Upper lobe of left lung (tissue), 6 donors: Measurements from ENCODE around the gene GATA1. TPM values are rescaled to one million over a fixed set of nuclear protein-coding genes. Genes with fewer than 3 reads are reported as not detected.

Experiments
- ATAC-seq, 2 donors: fragments of 200-7000 bp; cut with Tn5 transposase; one replicate each; pipeline ENCODE4 v1.9.1; 2022; ENCODE audit warnings: mild to moderate bottlenecking in 2 of 2, moderate library complexity in 2 of 2; ENCODE audit not compliant: low FRiP score in 2 of 2
- DNase-seq, 2 donors: peaks; one replicate each; pipeline ENCODE4 v3.0.0-alpha.2; 2019 to 2020
- H3K27ac ChIP-seq, 4 donors: fragments of 200-600 bp; sonication (generic); one replicate each; pipeline ENCODE4 v1.5.1; 2016 to 2019
- H3K27me3 ChIP-seq, 4 donors: fragments of 200-600 bp; sonication (generic); one replicate each; pipeline ENCODE4 v1.5.1; 2017 to 2019
- H3K36me3 ChIP-seq, 4 donors: fragments of 200-600 bp; sonication (generic); one replicate each; pipeline ENCODE4 v1.5.1; 2016 to 2019
- H3K4me1 ChIP-seq, 4 donors: fragments of 200-600 bp; sonication (generic); one replicate each; pipeline ENCODE4 v1.5.1; 2018 to 2019
- H3K4me3 ChIP-seq, 4 donors: fragments of 200-600 bp; sonication (generic); one replicate each; pipeline ENCODE4 v1.5.1; 2017 to 2019; ENCODE audit warnings: mild to moderate bottlenecking in 2 of 4, moderate library complexity in 1 of 4
- H3K9me3 ChIP-seq, 4 donors: fragments of 200-600 bp; sonication (generic); one replicate each; pipeline ENCODE4 v1.5.1; 2018 to 2019
- EP300 ChIP-seq, 4 donors: sonication (generic); formaldehyde crosslinking; IDR thresholded peaks; one replicate each; pipeline ENCODE4 v1.5.1; 2017; ENCODE audit warnings: antibody characterized with exemption in 4 of 4, control low read depth in 2 of 4
- POLR2A ChIP-seq, 4 donors: fragments of 450-650 bp; IDR thresholded peaks; one replicate each; pipeline ENCODE4 v1.5.1; 2016 to 2017; ENCODE audit warnings: antibody characterized with exemption in 4 of 4, mild to moderate bottlenecking in 2 of 4
- POLR2AphosphoS5 ChIP-seq, 2 donors: sonication (generic); formaldehyde crosslinking; IDR thresholded peaks; one replicate each; pipeline ENCODE4 v1.5.1; 2017; ENCODE audit warnings: antibody characterized with exemption in 2 of 2
- WGBS, 2 donors: methylation state at CpG; one replicate each; pipeline ENCODE4 v1.1.5; 2017 to 2018; 5-methylcytosine and 5-hydroxymethylcytosine counted together
- total RNA-seq, 6 donors: library from RNA; depleted of rRNA in 4 of 6; stranded (reverse); fragments of >200 nt in 4 of 6; gene quantifications; one replicate each; pipeline versions ENCODE4 v1.1.0 to v1.2.1, GENCODE V29; 2016 to 2021
- TF ChIP-seq, protein P1 (sequence below), 6 experiments: fragments of 450-650 bp in 4 of 6; fragments of 200-600 bp in 2 of 6; sonication (generic) in 2 of 6; IDR thresholded peaks; one replicate each; pipeline ENCODE4 v1.5.1; 2016 to 2019; ENCODE audit warnings: antibody characterized with exemption in 6 of 6
- donor health status: DM: no; HTN: no; CAD: no; lungs with moderate emphysema.
- donor health status: DM: no; HTN: yes; CAD: no; lungs with severe emphysema.

GATA1 gene
- total RNA-seq, 6 donors from 2014 or later: 0.49 to 3.1 (median 1.6) TPM; not detected in 1

DNA sequence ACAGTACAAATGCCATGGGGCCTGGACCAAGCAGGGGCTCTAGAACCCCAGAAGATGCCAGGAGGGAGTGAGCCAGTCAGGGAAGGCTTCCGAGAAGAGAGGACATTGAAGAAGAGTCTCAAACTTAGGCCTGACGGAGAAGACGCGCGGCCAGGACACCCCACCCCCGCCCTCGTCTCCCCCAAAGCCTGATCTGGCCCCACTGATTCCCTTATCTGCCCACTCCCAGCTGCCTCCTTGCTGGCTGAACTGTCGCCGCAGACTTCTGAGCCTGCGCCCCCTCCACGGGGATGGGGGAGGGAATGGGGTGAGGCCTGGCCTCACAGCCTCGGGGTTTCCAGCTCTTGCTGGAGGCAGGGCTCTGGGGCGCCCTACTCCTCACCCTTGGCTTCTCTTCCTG lies 3.6 kb upstream of the GATA1 start:
- no peaks in the 10 kb centered on the region for H3K9me3 ChIP-seq
- H3K27me3 ChIP-seq: no peaks in the 10 kb centered on the region
- TF ChIP-seq POLR2AphosphoS5 (IDR thresholded peaks at IDR 0.05): no peak
- TF ChIP-seq, protein P1, sequence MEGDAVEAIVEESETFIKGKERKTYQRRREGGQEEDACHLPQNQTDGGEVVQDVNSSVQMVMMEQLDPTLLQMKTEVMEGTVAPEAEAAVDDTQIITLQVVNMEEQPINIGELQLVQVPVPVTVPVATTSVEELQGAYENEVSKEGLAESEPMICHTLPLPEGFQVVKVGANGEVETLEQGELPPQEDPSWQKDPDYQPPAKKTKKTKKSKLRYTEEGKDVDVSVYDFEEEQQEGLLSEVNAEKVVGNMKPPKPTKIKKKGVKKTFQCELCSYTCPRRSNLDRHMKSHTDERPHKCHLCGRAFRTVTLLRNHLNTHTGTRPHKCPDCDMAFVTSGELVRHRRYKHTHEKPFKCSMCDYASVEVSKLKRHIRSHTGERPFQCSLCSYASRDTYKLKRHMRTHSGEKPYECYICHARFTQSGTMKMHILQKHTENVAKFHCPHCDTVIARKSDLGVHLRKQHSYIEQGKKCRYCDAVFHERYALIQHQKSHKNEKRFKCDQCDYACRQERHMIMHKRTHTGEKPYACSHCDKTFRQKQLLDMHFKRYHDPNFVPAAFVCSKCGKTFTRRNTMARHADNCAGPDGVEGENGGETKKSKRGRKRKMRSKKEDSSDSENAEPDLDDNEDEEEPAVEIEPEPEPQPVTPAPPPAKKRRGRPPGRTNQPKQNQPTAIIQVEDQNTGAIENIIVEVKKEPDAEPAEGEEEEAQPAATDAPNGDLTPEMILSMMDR (IDR thresholded peaks at IDR 0.05): no peak
- TF ChIP-seq POLR2A (IDR thresholded peaks at IDR 0.05): no peak
- no peak for TF ChIP-seq EP300 (IDR thresholded peaks at IDR 0.05)
- 73 to 100% methylated on average over 4 to 8 of the region's 13 CpGs for WGBS, 2 donors
- no peak overlapping the region for H3K4me3 ChIP-seq
- H3K36me3 ChIP-seq: no peaks in the 10 kb centered on the region
- H3K4me1 ChIP-seq: no peaks in the 10 kb centered on the region
- H3K27ac ChIP-seq: no peak overlapping the region
- ATAC-seq (no peak), DNase-seq (no peak)

DNA sequence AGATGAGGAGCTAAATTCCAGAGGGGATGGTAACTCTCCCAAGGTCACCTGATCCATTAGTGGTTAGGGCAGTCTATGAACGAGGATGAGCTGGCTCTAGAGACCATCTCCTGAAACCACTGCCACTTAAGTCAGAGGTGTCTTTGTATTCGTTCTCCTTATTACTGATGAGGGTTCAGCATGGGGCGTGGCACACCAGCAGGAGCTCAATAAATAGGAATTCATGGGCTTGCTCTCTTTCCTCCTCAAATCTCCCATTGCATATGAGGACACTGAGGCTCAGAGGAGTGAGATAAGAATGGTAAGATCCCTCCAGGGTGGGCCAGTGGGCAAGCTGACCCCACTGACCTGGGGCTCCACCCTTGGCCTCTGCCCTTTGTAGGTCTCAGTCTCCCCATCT lies 1.7 kb upstream of the GATA1 start:
- Histone ChIP-seq H3K4me1 (no peaks in the 10 kb centered on the region), H3K36me3 (no peaks in the 10 kb centered on the region), H3K27ac (no peak overlapping the region), H3K4me3 (no peak overlapping the region), H3K27me3 (no peaks in the 10 kb centered on the region), H3K9me3 (no peaks in the 10 kb centered on the region)
- ATAC-seq (no peak), DNase-seq (no peak)
- TF ChIP-seq EP300 (IDR thresholded peaks at IDR 0.05): no peak
- TF ChIP-seq, protein P1 (IDR thresholded peaks at IDR 0.05): no peak
- no peak for TF ChIP-seq POLR2AphosphoS5 (IDR thresholded peaks at IDR 0.05)
- TF ChIP-seq POLR2A (IDR thresholded peaks at IDR 0.05): no peak
- 54% methylated on average over 3 of the region's 3 CpGs; no CpG with 5 or more reads in 1 of the 2 donors for WGBS, 2 donors

DNA sequence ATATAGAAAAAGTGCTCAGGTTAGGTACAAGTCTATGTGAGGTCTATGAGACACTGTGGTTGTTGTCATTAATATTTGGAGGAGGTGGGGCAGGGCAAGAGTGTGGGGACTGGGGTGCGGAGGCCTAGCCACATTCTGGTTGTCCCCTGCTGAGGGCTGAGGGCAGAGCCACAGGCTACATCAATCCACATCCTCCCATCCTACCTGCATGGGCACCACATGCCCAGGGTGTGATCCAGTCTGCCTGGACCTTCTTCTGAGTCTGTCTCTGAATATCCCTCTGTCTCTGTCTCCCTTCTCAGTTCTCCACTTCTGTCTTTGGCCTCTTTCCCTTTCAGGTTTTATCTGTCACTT lies 1.2 kb upstream of the GATA1 start:
- Histone ChIP-seq H3K36me3 (no peaks in the 10 kb centered on the region), H3K4me3 (no peak overlapping the region), H3K27ac (no peak overlapping the region), H3K4me1 (no peaks in the 10 kb centered on the region), H3K9me3 (no peaks in the 10 kb centered on the region), H3K27me3 (no peaks in the 10 kb centered on the region)
- no peak for TF ChIP-seq POLR2AphosphoS5 (IDR thresholded peaks at IDR 0.05)
- TF ChIP-seq, protein P1 (IDR thresholded peaks at IDR 0.05): no peak
- no peak for TF ChIP-seq EP300 (IDR thresholded peaks at IDR 0.05)
- no peak for TF ChIP-seq POLR2A (IDR thresholded peaks at IDR 0.05)
- ATAC-seq: no peak
- DNase-seq: no peak
- 90% methylated on average over 1 of the region's 1 CpG; no CpG with 5 or more reads in 1 of the 2 donors for WGBS, 2 donors

DNA sequence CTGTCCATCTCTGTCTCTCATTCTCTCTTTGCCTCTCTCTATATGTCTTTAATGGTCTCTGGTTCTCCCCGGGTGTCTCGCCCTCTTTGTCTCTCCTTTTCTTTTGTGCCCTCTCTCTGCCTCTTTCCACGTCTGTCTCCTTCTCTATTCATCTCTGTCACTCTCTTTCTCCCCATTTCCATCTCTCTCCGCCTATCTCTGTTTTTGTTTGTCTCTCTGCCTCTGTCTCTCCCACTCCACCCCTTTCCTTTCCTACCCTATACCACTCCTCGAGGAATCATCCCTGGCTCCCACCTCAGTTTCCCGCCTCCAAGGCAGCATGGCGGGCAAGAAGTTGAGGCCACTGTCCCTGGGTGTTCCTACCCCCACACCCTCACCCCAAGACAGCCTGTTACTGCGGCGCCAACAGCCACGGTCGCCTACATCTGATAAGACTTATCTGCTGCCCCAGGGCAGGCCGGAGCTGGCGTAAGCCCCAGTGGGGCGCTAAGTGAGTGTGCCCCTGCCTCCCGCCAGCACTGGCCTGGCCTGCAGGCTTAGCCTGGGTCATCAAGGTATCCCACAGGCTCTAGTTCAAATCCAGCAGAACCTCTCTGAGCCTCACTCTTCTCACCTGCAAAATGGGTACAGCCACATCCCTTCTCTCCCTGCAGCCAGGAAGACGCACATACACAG lies 713 bp upstream of the GATA1 start:
- Histone ChIP-seq H3K36me3 (no peaks in the 10 kb centered on the region), H3K4me1 (no peaks in the 10 kb centered on the region), H3K4me3 (no peak overlapping the region), H3K27me3 (no peaks in the 10 kb centered on the region), H3K27ac (no peak overlapping the region), H3K9me3 (no peaks in the 10 kb centered on the region)
- TF ChIP-seq POLR2AphosphoS5 (IDR thresholded peaks at IDR 0.05) (no peak), EP300 (IDR thresholded peaks at IDR 0.05) (no peak), POLR2A (IDR thresholded peaks at IDR 0.05) (no peak)
- TF ChIP-seq, protein P1 (IDR thresholded peaks at IDR 0.05): no peak
- WGBS, 2 donors: 71 to 84% methylated on average over 7 to 16 of the region's 16 CpGs
- no peak for DNase-seq
- no peak for ATAC-seq
